GM06990 (cell line): ENCODE results near the gene GBX1.

Experiments used
- DNase-seq: peaks from one replicate; pipeline ENCODE4 v3.0.0-alpha.2; 2011; ENCODE audit not compliant: insufficient read length; ENCODE audit errors: extremely low read depth
- H3K27me3 ChIP-seq: replicated peaks from 2 replicates; pipeline ENCODE4 v1.6.0; 2011; ENCODE audit warnings: low read length; ENCODE audit not compliant: control insufficient read depth, insufficient read depth
- H3K36me3 ChIP-seq: 2 replicates; pipeline ENCODE4 v1.5.1; 2011; ENCODE audit warnings: low read length; ENCODE audit not compliant: control insufficient read depth, insufficient read depth
- H3K4me3 ChIP-seq: replicated peaks from 2 replicates; pipeline ENCODE4 v1.5.1; 2011; ENCODE audit warnings: low read depth, mild to moderate bottlenecking, control low read depth, low read length
- CTCF ChIP-seq: IDR thresholded peaks from 2 replicates; pipeline ENCODE4 v1.5.1; 2011; ENCODE audit warnings: low read length, control low read depth, mild to moderate bottlenecking, inconsistent platforms; ENCODE audit not compliant: insufficient read depth, poor library complexity, severe bottlenecking

GBX1 gene

DNA sequence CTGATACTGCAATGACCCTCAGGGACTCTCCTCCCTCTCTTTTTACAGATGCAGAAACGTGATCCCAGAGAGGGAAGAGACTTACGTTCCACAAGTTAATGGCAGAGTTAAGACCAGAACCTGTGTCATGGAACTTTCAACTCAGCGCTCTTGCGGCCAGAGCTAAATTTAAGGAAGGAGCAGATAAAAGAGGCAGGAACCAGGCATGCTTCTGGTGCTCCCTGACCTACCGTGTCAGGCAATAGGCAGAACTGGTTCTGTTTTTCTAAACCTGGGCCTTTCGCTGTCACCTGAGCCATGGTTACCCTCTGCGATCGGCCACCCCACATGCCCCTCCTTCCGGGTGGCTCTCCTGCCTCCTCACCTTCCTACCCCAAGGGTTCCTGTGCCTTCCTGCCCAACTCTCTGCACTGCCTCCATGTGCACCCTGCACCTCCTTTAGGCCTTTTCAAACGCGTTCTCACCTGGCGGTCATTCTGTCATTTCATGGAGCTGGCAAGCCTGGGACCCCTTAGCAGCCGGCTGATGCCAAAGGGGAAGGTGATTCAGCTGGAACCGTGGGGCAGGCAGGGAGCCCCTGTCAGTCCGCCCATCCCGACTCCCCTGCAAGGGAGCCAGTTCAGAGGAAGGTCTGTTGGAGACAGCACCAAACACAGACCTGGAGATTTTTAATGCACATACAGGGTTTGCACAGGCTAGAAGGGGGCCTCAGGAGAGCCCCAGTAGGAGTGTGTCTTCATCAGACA lies 7.7 kb upstream of the GBX1 start:
- no peak for DNase-seq
- no peak for TF ChIP-seq CTCF
- no peak overlapping the region for H3K4me3 ChIP-seq
- no peaks in the 10 kb centered on the region for H3K36me3 ChIP-seq
- no peaks in the 10 kb centered on the region for H3K27me3 ChIP-seq

DNA sequence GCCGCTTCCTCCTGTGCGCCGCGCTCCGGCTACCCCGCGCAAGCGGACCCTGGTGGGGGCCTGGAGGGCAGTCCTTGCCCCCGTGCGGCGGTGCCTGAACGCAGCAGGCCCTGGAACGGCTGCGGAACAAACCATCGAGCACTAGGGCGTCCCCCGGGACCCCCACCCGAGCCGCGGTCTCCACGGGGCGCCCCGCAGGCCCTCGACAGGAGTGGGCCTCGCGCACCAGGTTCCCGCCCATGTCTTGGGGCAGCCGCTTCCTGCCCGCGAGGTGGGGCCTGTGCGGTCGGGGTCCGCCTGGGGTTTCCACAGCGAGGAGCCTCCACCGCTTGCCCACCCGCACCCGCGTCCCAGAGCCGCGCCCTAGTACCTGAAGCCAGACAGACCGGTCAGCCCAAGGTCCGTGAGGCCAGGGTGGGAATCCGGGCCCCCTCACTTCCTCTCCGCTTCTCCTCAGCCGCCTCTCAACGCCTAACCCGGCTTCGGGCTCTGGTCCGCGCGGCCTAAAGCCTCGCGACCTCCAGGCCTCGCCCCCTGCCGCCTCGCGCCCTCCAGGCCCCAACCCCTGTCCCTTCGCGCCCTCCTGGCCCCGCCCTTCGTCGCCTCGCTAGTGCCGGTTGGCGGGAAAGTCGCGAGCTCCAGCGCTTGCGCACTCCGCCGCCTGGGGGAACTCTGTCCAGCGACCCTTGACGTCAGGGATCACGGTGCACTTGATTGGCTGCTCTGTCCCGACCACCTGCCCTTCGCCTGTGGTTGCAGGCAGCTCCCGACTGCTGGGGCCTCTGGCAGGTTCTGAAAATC lies 7.0 kb upstream of the GBX1 start:
- no peak for TF ChIP-seq CTCF
- no peaks in the 10 kb centered on the region for H3K36me3 ChIP-seq
- H3K27me3 ChIP-seq: no peaks in the 10 kb centered on the region
- no peak overlapping the region for H3K4me3 ChIP-seq
- no peak for DNase-seq

DNA sequence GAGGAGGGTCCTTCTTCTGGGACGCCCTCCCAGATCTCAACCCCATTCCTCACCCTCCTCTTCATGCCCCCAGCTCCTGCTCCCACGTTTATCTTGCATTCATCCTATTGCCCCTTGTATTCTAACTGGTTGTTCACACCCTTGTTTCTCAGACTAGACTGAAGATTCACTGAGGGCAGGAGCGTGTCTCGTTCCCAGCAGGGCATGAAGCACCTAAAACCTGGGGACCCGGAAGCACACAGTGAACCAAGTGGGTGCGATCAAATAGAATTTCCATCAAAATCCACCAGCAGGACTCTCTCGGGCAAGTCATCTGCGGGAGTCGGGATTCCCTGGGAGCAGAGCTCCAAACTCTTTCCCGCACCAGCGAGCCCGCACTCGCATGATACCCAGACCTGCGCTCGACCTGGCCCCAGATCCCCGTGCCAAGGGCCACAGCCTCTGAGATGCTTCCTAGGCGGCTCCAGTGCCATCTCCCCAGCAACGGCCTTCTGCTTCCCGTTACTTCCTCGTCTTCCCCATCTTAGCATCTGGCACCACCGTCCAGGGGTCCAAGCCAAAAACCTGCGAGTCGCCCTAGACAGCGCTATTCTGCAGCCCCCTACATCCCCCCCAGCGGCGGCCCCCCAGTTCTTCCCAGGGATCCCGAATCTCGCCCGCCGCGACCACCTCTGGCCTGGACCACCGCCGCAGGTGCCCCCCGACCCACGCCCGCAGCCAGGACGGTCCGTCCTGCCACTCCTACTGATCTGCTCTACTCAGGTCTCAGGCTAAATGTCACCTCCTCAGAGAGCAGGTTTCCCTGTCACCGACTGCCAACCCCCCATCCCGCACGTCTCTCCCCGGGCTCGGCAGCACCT lies 6.1 kb upstream of the GBX1 start:
- TF ChIP-seq CTCF: no peak
- no peak for DNase-seq

DNA sequence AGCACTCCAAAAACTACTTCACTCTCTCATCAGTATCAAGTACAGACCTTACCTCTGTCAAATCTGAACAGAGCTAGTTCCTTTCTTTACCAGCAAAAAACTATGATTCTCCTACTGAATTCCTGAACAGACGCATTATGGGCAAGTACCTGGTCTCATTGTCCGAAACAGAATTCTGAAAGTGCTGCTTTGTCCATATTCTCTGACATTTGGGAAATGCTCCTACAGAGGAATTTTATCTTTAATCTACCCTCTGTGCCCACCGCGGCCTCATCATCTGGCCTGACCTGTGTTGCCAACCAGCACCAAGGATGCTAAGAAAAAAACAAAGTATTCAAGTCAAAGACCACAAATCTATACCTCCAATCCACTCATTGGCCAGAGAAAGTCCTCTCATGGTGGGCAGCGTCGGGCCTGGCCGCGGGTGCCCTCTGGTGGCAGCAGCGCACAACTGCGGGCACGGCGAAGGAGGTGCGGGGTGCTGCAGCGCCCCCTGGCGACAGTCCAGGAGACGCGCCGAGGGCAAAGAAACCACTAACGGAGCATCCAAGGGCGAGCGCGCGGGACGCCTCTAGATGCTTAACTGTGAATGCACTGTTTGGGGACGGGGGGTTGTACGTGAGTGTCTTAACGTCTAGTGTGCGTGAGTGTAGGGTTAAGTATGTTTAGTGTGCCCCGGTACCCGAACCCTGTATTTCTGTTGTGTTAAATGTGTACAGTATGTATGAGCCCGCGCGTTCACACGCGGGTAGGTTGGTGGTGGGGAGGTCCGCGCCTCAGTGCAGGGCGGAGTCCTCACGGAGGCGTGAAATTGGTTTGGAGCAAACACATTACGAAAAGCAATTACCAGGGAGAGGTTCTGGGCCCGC lies 5.0 kb upstream of the GBX1 start:
- Histone ChIP-seq H3K4me3 (no peak overlapping the region), H3K36me3 (no peaks in the 10 kb centered on the region), H3K27me3 (peaks cover 4% of the 10 kb centered on the region)
- peak; percentile 78 for DNase-seq
- peak; percentile 100 for TF ChIP-seq CTCF

More for the DNA sequence above, 6.1 kb upstream of the GBX1 start:
- no peak overlapping the region for H3K4me3 ChIP-seq
- peaks cover 2% of the 10 kb centered on the region; the same call in 1 of the 2 replicates for H3K27me3 ChIP-seq
- no peaks in the 10 kb centered on the region for H3K36me3 ChIP-seq

DNA sequence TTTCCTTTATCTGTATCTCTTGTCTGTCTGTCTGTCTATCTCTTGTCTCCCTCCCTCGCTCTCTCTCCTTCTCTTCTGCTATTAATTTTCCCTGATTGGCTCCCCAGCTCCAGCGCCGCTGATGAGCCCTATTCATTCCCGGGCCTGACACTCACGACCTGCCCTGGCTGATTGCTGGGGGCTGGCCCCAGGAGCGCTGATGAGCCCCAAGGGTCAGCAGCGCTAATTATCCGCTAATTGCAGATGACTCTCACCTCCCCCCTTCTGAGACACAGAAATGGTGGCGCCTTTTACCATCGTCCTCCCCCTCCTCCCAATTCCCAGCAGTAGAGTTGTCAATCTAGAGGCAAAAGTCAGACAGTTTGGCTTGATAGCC lies 1.3 kb upstream of the GBX1 start:
- no peak for DNase-seq
- no peaks in the 10 kb centered on the region for H3K36me3 ChIP-seq
- TF ChIP-seq CTCF: no peak
- H3K27me3 ChIP-seq: peaks cover 4% of the 10 kb centered on the region
- no peak overlapping the region for H3K4me3 ChIP-seq
